Keratinocyte (primary cell): Measurements from ENCODE around the gene SYNJ1.

Experiments
- CTCF ChIP-seq, 3 experiments: IDR thresholded peaks in 1 of 3; conservative IDR thresholded peaks in 1 of 3; optimal IDR thresholded peaks in 1 of 3; 2 replicates in 2 of 3; 3 replicates in 1 of 3; pipeline versions ENCODE3 to v1.5.1; 2011; ENCODE audit warnings: low read length in 3 of 3, mild to moderate bottlenecking in 3 of 3, moderate library complexity in 2 of 3, control low read depth in 1 of 3, inconsistent platforms in 1 of 3; ENCODE audit not compliant: insufficient read depth in 2 of 3; ENCODE audit errors: extremely low read depth in 1 of 3
- EZH2 ChIP-seq: IDR thresholded peaks from one replicate; pipeline ENCODE4 v1.6.1; 2012; ENCODE audit warnings: inconsistent platforms, mild to moderate bottlenecking, low read length, moderate library complexity

DNA sequence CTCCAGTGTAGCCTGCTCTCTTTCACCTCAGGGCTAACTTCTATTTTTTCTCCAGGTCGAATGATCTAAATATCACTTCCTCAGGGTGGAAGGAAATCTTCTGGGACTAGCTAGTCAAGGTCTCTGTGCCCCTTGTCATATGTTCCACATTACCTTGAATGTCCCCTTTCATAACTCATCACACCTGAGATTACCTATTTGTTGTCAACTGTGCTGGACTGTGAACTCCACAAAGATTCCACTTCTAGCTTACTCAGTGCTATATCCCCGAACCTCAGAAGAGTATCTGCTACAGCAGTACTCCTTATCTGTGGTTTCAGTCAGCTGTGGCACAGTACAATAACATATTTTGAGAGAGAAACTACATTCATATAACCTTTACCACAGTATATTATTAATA is 14.6 kb upstream of the SYNJ1 start:
- TF ChIP-seq CTCF (optimal IDR thresholded peaks at IDR 0.05 in 1 of 3, IDR thresholded peaks at IDR 0.05 in 1 of 3, conservative IDR thresholded peaks at IDR 0.05 in 1 of 3; ENCODE audit: extremely low read depth in 1 of 3, insufficient read depth in 2 of 3, low read length in 3 of 3) (no peak), EZH2 (no peak)
